DMS79 (cell line): ENCODE data around the gene STON1.
"Not testable (repeated sequence)": the region's sequence is repeated elsewhere in the genome, so short reads cannot be mapped to it uniquely, and the experiment has no call there.

Experiments
- DNase-seq: peaks from one replicate; lab custom pipeline; 2025; lab: John Stamatoyannopoulos, UW

STON1 gene, protein sequence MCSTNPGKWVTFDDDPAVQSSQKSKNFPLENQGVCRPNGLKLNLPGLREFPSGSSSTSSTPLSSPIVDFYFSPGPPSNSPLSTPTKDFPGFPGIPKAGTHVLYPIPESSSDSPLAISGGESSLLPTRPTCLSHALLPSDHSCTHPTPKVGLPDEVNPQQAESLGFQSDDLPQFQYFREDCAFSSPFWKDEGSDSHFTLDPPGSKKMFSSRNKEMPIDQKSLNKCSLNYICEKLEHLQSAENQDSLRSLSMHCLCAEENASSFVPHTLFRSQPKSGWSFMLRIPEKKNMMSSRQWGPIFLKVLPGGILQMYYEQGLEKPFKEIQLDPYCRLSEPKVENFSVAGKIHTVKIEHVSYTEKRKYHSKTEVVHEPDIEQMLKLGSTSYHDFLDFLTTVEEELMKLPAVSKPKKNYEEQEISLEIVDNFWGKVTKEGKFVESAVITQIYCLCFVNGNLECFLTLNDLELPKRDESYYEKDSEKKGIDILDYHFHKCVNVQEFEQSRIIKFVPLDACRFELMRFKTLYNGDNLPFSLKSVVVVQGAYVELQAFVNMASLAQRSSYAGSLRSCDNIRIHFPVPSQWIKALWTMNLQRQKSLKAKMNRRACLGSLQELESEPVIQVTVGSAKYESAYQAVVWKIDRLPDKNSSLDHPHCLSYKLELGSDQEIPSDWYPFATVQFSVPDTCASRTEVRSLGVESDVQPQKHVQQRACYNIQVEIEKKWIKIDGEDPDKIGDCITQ

DNA sequence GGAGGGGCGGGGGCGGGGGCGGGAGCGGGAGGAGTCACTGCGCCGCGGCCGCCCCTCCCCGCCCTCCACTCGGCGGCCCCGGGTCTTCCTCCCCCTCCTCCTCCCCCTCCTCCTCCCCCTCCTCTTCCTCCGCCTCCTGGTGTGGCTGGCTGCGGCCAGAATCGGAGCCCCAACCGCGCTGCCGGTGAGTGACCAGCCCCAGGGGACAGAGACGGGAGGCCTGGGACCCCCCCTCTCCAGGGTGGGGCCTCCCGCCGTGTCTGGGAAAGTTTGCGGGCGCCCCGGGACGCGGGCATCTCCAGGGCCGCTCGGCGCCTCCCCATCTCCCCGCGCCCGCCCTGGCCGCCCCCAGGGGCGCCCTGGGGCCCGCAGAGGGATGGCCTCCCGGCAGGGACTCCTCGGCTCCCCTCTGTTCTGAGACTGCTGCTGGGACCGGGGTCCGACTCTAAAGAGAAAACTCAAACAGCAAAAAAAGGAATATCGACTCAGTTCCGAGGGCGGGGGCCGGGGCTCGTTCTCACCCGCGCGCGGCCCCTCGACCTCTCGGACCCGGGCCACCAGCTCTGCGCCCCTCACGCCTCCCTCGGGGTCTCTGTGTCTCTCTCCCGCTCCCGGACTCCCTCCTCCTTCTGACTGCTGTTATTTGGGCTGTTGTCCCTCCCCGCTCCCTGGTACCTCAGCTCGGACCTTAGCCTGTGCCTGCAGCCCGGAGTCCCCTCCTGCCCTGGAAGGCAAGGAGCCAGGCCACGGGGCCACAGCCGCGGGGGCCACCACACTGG lies at the start of gene STON1:
TSS of gene STON1 (plus strand) at position 122 of the 779 bp plus-strand sequence. CDS start 50,480 bp downstream, outside the sequence.
- no peak for DNase-seq

DNA sequence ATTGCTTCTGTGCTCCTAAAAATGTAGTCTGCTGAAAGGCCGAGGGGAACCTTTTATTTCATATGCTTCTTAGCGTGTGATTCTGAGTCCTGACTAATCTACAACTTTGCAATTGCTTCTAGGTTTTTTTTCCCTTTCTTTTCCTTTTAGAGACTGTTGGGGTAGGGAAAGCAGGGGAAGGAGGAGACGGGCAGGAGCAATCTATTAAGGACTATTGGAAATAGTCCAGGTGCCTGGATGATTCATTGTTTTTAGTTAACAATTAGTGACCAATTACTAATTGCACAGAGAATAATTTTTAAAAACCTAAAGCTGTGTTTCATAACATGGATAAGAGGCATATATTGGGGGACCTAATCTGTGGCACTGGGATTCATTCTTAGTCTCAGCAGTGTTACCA lies 49.4 kb upstream of the STON1 start:
- DNase-seq: no peak

DNA sequence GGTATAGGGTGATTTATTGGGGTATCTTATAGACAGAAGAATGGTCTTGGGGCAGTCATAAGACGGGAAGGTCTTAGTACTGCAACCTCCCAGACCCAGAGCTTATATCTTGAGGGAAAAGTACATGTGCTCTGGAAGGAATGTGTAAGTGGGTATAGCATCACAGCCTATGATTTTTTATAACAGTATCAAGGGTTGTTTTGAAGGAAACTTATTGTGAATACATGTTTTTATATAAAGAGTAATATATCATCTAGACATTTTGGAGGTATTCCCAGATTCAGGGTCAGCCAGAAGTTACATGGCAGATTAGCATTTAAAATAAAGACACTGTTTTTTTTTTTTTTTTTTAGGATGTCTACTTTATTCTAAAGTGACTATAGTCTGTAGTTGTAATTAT lies 47.6 kb upstream of the STON1 start:
- no peak for DNase-seq

DNA sequence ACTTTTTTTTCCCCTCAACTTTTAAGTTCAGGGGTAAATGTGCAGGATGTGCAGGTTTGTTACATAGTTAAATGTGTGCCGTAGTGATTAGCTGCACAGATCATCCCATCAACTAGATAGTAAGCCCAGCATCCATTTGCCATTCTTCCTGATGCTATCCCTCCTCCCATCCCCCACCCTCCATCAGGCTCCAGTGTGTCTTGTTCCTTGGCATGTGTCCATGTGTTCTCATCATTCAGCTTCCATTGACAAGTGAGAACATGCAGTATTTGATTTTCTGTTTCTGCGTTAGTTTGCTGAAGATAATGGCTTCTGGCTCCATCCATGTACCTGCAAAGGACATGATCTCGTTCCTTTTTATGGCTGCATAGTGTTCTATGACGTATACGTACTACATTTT lies 47.2 kb upstream of the STON1 start:
- no peak for DNase-seq

DNA sequence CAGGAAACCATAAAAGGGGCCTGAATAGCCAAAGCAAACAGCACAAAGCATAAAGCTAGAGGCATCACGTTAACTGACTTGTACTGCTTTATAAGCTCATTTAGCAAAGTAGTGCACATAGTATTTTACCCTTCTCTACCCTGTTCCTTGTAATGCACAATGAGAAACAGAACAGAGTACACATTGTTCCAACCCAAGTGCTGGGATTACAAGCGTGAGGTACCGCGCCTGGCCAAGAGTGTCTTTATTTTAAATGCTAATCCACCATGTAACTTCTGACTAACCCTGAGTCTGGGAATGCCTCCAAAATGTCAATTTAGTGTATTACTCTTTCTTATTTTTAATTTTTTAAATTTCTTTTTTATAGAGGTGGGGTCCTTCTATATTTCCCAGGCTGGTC lies 46.4 kb upstream of the STON1 start:
- no peak for DNase-seq

DNA sequence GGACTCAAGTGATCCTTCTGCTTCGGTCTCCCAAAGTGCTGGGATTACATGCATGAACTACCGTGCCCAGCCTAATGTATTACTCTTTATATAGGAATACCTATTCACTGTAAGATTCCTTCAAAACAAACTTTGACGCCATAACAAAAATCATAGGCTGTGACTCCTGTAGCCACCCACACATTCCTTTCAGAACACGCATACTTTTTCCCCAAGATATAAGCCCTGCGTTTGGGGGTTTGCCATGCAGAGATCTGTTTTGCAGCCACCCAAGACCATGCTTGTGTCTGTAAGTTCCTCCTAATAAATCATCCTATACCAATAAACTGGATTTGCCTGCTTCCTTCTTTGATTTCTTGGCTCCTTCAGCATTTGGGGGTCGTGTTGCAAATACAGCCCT lies 46.0 kb upstream of the STON1 start:
- no peak for DNase-seq

DNA sequence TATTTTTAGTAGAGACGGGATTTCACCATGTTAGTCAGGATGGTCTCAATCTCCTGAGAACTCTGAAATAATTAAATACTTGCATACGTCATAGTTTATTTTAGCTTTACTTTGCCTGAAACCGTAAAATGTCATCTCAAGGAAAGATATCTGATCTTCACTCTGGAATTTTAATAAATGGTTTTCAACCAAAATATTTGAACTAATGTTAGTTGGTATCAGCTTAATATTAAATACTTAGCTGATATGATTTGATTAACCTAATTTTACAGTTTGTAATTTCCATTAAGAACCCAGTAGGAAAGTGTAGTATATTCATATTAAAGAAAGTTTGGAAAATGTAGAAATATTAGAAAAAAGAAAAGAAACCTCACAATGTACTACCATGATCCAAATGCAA lies 41.4 kb upstream of the STON1 start:
- no peak for DNase-seq

DNA sequence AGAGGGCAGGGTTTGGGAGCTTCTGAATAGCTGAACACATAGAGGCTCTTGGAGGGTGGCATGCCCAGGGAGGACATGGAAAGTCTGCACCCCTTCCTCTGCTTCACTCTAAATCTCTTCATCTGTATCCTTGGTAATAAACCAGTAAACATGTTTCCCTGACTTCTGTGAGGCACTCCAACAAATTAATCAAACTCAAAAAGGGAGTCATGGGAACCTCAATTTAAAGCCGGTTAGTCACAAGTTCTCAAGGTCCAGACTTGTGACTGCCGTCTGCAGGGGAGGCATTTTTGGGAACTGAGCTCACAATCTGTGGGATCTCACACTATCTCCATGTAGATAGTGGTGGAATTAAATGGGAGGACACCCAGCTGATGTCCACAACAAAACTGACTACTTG lies 33.1 kb upstream of the STON1 start:
- no peak for DNase-seq

DNA sequence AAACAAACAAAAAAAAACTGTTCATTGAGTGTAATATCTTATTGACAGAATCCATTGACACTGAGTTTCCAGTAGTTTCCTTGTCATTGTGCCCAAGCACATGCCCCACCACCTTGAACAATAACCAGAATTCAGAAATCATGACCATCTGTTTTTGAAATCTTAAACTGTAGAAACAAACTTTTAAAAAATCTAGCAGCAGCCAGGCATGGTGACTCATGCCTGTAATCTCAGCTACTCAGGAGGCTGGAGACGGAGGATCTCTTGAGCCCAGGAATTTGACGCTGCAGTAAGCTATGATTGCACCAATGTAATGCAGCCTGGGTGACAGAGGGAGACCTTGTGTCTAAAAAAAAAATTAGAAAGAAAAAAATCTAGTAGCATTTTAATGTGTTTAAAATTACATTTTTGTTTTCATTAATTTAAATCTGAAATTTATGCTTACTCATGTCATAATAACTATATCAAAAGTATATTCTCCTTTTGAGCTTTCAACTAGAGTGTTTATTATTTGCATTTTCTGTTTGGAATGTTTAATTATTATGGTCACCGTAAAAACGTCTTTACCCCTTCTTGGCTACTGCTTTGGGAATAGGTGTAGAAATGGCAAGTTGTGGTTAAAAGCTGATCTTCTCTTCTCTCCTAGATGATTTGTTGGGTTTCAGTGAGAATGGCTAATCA lies 25.2 kb upstream of the STON1 start:
- DNase-seq: no peak

DNA sequence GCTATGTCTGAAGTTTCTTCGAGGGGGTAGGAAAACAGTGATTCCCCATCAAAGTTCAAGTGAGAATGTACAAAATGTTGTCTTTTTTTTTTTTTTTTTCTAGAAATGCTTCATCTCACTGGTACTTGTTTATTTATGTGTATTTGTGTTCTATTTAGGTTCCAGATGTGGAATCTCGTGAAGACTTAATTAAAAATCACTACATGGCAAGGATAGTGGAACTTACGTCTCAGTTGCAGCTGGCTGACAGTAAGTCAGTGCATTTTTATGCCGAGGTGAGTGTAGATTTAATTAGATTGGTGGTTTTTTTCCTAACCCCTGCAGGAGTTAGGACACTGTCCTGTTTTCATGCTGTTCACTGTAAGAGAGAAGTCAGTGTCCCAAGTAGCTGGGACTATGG lies 22.8 kb upstream of the STON1 start:
- DNase-seq: no peak

DNA sequence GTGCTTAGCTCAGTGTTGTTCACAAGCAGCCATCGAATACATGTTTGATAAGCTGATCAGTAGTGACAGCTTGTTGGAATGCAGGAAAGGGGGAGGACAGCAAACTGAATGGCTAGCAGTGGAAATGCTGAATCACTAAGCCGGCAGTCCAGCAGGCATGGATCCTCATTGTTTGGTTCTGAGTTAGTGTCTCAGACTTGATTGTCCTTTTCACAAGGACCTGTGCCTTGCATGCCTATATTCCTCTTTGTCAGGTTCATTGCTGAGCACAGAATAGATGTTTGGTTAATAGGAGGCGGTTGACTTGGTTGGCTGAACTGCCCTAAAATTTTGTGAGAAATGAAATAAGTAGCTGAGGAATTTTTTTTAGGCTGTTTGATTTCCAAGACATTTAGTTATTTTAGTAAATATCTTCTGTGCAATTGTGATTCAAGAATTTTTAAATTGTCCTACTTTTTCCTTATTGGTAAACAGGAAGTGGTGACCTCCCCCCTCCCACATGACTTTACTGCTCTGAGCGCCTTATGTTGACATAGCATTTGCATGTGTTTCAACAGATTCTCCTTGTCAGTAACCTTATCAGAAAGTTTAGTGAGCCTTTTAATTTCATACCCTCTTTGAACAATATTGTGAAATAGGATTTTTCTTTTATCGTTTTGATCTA lies 21.4 kb upstream of the STON1 start:
- DNase-seq: no peak

DNA sequence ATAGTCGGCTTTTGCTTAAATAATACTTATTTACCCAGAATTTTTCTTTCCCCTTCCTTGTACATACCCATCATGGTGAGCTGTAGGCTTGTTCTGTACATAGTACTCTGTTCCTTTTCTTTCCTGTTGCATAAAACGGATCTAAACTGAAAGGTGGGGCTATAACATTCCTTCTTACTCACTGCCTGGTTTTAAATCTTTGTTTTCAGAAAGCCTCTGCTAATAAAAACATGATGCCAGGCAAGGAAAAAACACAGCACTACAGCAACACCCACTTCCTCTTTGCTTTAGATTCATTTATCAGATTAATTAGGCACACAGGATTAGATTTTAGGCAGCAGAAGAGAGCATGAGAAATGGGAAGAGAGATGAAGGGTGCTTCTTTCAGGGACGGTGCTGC lies 19.6 kb upstream of the STON1 start:
- DNase-seq: no peak

DNA sequence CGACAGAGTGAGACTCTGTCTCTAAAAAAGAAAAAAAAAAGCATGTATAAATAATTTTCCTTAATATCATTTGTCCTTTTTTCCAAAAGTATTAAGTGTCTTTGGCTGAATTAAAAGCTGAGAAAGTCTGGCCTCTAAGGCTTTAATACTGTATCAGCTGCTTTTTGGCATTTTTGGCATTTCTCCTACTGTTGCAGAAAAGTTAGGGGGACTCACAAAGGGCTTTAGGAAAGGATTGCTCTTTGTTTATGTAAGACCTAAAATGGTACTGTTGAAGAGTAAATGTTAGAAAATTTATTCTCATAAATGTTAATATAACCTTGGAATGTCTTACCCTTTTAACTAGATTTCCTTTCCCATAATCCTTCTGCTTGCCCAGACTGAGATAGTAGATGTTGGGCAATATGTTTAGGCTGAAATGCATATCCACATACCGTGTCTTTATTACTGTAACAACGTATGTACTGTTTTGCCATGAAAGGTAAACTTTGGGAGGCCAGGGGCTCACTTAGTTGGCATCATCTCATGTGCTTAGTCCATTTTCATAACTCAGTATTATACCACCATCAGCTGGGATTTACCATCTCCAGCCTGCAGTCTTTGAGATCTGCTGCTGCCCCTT lies 18.0 kb upstream of the STON1 start:
- no peak for DNase-seq

DNA sequence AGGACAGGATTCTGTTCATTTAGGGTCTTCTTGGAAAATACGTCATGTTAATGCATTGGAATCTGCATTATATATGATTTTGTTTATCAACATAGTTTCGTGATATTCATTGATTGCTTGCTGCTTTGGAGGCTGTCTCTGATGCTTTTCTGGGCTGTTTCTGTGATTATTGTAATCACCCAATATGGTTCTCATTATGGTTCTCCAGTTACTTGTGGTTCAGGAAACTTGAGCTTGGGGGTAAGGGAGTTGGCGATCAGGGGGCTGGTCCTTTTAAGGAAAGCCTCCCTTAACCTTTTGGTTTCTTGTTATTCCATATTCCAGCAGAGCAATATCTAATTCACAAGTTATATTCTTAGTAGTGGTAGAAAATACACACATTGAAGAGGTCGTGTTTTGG lies 17.4 kb upstream of the STON1 start:
- no peak for DNase-seq

DNA sequence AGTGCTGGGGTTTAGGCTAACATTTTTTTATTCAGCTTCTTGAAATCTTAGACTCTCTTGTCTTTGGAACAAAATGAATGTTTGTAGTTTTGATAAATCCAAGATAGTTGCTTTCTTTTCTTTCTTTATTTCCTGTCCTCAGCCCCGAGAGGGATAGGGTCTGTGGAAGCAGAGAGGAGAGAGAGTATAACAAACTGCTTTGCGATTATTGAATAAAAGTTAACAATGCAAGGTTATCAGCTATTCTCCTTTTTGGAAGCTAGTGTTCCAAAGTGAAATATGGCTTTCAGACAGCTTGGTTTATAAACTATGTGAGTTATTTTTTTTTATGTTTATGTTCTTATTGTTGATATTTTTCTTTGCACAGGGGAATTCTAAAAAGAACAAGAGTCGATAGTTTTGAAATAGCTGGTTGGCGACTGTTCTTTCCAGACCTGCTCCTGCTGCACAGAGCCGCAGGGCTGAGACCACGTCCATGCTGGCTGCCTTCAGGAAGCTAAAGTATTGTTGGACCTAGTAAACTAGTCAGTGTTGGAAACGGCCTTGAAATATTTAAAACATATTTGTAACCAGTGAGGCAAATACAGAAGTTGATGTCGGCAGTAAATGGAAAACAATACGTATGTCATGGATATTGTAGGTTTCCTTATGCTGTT lies 15.5 kb upstream of the STON1 start:
- DNase-seq: no peak

DNA sequence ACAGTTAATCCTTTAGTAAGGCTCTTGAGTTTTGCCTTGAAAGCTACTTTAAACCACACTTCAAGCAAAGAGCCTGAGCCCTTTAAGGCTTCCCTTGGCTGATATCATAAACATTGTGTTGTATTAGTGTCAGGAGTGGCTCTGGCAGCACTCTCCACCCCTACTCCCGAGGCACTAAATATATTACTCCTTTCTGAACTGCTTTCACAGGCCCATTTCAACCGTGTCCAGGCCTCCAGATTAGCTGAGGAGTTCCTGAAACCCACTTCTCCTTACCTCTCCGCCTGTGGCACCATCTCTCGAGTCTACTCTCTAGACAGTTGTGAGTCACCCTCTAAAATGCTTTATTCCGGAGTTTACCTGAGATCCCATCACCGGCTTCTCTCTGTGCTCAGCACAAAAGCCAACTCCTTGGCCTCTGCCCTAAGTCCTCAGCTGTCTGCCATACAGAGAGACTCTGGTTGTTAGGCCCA lies 14.4 kb upstream of the STON1 start:
- peak; percentile 96 for DNase-seq

DNA sequence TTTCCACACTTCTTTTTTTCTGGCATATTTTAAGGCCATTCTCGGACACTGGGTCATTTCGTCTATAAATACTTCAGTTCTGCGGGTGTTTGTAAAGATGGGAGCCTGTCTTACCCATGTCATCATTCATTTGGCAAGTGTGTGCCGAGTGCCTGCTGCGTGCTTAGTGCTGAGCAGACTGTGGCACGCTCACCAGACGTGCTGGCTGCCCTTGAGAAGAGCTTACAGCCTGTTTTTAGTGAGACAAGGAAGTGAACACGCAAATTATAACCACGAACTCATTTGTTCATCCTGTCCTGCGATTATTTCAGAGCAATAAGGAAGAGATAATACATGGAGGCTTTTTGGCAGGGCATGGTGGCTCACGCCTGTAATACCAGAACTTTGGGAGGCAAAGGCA lies 10.4 kb upstream of the STON1 start:
- DNase-seq: no peak

DNA sequence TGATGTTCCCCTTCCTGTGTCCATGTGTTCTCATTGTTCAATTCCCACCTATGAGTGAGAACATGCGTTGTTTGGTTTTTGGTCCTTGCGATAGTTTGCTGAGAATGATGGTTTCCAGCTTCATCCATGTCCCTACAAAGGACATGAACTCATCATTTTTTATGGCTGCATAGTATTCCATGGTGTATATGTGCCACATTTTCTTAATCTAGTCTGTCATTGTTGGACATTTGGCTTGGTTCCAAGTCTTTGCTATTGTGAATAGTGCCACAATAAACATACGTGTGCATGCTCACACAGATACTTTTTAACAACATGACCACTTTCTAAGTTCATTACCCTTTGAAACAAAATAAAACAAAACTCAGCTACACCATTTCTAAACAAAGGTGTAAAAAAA lies 5.2 kb upstream of the STON1 start:
- DNase-seq: not testable (repeated sequence)

DNA sequence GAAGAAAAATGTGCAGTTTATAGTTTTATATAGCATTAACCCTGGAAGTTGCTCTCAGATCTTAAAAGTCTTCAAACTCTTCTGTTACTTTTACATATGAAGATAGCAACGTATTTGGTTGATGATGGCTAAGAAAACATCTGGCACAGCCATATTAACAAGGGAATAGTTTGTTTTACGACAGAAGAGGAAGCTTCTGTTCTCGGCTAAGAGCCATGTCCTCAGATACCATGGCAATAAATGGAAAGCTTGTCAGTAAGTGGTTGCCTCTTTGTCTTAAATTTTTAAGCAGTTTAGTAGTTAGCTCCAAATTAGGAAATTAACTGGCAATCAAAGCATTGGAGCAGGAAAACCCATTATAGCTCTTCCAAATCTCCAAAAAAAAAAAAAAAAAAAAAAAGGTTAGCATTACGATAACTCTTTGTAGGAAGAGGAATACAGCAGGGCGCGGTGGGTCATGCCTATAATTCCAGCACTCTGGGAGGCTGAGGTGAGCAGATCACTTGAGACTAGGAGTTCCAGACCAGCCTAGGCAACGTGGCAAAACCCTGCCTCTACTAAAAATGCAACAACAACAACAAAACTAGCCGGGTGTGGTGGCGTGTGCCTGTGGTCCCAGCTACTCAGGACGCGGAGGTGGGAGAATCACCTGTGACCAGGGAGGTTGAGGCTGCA lies 4.5 kb upstream of the STON1 start:
- no peak for DNase-seq
